CD4-positive, alpha-beta T cell treated with Interleukin-6 for 4 hours (primary cell): Measurements from ENCODE around the gene SRSF4.
"Not testable (repeated sequence)": the region's sequence is repeated elsewhere in the genome, so short reads cannot be mapped to it uniquely, and the experiment has no call there.

Experiments used
- DNase-seq: peaks from one replicate; pipeline ENCODE4 v3.0.0-alpha.2; 2020; ENCODE audit warnings: mixed read lengths

The SRSF4 gene

DNA sequence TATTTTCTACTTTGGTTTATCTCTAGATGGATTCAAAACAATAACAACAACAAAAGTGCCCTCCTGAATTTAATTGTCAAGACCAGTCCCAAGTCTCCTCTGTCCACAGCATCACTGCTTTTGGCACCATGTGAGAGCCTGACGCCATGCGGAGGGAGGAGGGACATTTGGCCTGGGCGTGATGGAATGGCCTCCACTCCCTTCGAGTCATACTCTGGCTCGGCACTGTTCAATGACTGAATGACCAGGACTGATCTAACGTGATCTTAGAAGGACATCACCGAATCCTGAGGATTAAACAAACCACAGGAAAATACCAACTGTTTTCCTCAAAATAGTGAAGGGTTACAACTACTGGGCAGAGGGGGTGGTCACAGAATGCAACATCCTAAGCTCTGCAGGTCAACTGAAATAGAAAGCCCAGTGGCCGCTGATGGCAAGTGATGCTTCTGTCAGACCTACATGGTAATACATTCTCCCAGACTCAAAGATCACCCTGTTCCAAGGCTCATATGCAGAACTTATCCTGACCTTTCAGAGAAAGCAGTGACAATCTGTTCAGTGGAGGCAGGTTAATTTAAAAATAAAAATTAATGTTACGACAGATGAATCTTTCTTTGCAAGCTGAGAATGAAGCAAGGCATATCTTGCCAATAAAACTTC is 19.1 kb downstream of the SRSF4 start:
- DNase-seq, result no peak

DNA sequence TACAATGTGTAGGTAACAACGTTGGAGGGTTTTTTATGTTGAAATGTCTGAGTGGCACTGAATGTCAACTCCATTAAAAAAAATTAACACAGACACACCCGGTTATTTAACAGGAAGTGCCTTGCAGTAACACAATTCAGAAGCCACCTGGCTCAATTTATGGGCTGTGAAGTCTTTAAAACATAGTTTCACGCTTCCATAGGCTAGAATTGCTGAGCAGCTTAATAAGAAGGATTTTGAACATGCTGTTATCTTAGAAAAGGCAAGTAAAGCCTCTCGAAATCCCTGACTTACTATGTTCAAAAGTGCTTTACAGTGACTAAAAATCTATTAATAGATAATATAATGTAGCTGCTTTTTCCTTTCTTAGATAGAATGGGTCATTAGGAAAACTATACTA is 19.7 kb downstream of the SRSF4 start:
- no peak for DNase-seq

DNA sequence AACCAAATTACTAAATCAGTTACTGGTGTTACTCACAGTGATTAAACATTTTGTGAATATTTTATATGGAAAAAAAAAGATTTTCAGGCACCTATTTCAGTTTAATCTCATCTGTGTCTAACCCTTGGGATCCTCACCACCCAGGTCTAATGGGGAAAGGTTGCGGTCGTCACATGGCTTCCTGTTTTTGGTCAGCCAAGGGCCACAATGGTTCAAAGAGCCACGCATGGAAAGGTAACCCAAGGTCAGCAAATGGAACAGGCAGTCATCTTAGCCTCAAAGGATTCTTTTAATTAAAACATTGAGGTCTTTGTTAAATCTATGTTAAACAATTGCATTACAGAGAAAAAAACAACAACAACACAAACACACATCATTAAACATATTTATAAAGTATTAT is 21.9 kb downstream of the SRSF4 start:
- DNase-seq, result no peak

DNA sequence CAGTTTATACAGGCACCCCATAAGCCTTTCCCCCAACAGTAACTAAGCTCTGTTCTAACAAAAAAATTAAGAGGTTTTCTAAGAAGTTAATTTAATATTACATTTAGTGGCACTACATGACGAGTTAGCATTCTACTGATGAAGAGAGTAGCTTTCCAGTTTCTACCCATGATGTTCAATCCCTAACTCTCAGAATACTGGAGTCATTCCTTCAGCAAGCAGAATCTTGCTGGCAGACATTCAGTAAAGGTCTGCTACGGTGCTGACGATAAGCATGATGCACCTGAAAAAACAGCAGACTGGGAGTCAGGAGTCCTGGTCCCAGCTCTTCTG is 24.5 kb downstream of the SRSF4 start:
- DNase-seq, result no peak

DNA sequence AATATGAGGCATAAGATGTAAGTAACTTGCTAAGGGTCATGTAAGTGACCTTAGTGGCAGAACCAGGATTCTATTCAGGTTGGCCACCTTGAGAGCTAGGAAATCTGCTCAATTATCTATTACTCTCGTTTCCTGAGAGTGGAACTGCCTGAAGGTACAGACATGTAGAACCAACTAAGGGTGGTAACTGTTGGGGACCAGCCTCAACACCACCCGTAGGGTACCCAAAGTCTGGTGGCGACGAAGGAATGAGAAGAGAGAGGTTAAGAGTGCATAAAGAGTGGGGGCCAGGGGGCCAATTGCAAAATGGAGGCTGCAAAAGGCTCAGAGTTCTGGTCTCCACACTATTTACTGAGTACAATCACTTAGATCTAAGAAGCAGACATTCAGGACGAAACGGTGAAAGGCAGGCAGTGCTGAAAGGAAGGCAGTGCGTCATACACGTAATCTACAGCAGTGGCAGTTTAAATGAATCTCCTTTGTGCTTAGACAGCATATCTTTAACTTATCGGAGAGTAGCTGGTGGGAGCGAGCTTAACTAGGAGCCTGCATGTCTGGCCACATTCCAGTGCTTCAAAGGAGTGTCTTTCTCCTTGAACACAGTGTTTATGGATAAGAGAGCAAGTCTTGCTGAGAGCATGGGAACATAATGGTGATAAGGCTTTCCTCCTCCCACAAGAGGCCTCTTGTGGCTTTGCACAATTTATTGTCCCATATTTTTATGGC is 25.0 kb downstream of the SRSF4 start:
- DNase-seq, result no peak

DNA sequence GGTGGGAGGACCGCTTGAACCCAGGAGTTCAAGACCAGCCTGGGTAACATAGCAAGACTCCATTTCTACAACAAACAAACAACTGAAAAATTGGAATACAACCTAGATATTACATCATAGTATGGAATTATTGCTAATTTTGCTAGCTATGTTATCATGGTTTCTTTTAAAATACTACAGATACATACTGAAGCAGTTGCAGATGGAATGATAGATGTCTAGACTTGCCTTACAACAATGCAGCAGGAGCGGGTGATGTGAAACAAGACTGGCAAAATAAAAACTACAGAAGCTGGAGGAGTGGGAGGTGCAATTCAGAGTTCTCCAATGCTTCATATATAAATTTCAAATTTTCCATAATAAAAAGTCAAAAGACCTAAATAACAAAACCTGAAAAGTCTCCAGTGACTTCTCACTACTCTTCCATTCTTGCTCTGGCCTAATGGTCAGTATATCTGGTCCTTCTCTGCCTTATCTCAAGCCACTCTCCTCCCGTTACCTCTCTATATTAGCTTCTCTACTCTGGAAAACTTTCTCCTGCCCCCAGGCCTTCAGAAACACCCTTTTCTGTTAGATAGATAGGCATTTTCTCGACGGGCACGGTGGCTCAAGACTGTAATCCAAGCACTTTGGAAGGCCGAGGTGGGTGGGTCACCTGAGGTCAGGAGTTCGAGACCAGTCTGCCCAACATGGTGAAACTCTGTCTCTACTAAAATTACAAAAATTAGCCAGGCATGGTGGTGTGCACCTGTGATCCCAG is 29.5 kb downstream of the SRSF4 start:
- no peak for DNase-seq

DNA sequence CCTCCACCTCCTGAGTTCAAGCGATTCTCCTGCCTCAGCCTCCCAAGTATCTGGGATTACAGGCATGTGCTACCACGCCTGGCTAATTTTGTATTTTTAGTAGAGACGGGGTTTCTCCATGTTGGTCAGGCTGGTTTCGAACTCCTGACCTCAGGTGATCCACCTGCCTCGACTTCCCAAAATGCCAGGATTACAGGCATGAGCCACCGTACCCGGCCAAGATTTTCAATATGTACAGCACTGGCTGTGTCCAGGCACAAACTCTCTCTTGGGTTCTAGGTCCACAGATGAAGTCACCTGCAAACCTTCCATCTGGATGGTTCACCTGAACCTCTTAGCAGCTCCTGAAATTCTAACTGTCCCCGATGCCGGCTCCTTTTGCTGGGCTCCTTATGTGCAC is 31.4 kb downstream of the SRSF4 start:
- DNase-seq, result not testable (repeated sequence)

DNA sequence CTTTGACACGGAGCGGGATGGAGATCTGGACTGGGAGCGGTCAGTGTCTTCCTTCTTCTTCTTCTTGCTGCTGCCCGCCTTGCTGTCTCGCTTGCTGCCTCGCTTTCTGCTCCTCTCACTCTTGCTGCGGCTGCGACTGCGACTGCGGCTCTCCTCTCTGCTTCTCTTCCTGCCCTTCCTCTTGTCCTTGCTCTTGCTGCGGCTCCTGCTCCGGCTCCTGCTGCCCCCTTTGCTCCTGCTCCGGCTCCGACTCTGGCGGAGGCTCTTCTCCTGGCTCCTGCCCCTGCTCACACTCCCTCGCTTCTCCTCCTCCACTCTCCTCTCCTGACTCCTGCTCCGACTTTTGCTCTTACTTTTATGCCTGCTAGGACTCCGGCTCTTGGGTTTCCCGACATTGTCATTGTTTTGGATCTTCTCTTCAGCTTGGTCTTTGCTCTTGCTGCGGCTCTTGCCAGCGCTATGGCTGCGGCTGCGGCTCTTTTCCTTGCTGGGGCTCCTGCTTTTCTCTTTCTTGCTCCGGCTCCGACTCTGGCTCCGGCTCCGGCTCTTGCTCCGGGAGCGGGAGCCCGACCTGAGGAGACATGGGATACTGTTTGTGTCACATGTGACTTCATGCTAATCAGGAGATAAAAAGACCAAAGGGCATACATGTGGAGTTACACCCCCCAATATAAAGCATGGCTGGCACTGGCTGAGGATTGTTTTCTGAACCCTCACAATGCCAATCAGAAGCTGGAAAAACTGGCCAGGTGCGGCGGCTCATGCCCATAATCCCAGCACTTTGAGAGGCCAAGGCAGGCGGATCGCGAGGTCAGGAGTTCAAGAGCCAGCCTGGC is 32.8 kb downstream of the SRSF4 start:
- no peak for DNase-seq

DNA sequence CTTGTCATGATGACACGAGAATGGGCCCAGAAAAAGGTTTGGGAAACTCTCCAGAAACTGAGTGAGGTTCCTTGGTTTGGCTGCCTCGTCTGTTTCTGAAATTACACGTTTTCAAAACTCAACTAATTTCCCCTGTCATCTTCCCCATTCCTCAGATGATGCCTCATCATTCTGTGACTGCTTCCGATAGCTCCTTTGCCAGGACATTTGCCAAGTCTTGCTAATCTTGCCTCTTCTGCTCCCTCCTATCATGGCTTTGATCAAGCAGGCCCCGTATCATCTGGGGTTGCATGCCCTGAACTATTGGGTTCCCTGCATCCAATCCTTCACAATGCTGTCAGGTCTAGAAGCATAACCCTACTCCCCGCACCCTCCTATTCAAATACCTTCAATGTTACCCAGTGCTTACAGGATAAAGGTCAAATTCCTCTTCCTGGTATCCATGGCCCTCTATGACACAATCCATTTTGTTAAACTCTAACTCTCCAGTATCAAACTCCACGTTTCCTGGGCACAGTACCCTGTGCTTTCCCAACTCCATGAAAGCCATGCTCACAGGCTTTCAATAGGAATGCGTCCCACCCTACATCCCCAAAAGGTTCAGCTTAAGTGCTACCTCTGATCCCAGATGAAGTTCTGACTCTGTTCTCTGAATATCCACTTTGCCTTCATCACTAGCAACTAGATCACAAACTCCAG is 35.8 kb downstream of the SRSF4 start:
- DNase-seq, result no peak

DNA sequence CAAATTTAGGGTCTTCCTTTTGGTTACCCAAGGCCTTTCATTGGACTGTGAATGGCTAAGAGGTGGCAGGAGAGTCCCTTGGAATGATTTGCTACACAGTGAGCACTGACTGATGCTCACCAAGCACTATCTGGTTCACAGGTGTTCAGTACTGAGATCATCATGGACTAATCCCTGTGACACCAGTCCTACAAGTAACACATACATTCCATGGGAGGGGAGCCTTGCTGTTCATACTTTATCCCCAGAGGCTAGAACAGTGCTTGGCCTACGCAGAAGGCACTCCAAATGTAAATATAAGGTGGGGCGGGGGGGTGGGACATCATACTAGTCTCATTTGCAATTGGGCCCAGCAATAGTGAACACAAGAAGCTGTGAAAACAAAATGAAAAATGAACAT is 37.5 kb downstream of the SRSF4 start:
- no peak for DNase-seq

DNA sequence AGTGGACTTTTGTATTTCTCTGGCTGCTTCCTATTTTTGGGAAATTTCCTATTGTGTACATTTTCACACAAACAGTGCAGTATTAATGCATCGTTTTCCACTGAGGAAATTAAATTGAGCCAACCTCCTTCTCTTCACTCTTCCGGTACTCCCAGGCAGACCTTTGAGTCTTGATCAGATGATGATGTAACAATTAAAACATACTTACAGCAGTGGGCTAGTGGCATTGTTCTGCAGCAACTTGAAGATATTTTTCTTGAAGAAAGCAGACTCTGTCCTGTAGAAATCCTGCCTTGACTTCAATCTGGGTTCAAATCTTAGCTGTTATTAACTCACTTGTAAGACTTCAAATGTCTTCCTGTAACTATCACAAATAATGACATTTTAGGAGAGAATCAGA is 39.0 kb downstream of the SRSF4 start:
- DNase-seq, result no peak

DNA sequence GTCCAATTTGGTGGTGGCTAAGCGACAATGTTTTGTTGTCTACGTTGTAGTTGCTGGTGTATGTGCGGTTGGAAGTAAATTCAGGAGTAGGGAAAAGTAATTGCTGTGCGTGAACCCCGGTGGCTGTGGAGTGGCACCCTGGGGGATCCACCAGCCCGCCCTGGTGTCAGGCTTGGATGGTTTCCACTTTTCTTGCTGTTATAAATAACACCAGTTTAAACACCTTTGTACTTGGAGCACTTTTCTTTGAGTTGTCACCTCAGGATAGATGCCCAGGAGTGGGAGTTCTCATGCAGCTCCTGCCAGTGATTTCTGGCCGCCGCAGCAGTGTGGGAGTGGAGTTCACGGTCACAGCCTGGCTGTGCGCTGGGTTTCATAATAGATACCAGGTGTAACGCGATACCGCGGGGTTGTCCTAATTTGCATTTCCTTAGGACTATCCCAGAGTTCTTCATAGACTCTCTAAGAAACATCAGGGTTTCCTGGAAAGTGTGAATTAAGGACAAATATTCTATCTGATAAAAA is 45.2 kb downstream of the SRSF4 start:
- no peak for DNase-seq

DNA sequence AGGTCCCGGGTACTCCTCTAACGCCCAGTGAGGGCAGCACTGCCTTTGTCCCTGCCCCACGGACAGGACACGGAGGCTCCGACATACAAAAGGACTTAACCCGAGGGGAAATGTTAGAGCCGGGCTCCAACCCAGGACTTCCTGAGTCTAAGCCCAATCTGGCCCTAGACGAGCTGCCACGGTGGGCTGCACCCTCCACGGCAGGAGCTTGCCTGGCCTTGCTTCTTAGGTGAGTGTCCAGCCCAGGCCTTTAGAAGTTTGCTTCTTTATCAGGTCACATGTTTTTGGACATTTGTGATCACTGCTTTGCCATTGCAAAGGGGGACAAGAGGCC is 47.0 kb downstream of the SRSF4 start:
- no peak for DNase-seq

DNA sequence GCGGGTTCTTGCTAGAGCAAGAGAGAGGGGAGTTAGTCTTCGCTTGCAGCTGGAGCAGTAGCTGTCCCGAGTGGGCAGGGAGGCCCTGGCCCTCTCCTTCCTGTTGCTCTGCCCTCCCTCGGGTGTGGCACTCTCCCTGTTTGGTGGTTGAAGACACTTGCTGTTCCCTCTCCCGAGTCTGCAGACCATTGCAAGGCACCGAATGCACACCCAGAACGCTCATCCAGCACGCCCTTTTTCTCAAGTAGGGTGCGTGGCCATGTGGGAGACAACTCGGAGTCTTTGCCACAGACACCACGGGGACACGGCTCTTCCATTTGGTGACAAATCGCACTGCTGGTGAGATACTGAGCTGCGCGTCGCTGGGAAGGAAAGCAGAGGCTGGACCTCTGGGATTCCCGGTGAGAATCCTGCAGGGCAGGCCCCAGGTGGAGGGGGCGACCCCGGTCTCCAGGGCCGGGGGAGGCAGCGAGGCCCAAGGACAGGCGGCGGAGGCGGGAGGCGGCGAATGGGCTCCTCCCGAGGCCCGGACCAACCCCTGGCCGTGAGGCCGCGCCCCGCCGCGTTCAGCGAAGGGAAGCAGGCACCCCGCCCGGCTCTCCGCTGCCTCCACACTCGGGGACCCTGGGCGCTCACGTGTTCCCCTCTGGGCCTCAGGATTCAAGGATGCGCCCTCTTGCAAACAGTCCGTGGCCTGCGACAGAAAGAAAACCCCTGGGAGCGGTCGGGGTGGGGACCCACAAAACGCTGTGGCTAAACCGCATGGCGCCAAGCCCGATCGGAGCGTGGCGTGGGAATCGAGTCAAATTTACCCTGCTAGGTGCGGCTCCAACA is 47.6 kb downstream of the SRSF4 start:
- DNase-seq, result no peak

DNA sequence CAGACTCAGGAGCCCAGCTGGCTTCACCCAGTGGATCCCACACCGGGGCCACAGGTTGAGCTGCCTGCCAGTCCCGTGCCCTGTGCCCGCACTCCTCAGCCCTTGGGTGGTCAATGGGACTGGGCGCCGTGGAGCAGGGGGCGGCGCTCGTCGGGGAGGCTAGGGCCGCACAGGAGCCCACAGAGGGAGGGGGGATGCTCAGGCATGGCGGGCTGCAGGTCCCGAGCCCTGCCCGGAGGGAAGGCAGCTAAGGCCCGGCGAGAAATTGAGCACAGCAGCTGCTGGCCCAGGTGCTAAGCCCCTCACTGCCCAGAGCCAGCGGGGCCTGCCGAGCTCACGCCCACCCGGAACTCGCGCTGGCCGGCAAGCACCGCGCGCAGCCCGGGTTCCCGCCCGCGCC is 50.6 kb downstream of the SRSF4 start:
- DNase-seq, result not testable (repeated sequence)

DNA sequence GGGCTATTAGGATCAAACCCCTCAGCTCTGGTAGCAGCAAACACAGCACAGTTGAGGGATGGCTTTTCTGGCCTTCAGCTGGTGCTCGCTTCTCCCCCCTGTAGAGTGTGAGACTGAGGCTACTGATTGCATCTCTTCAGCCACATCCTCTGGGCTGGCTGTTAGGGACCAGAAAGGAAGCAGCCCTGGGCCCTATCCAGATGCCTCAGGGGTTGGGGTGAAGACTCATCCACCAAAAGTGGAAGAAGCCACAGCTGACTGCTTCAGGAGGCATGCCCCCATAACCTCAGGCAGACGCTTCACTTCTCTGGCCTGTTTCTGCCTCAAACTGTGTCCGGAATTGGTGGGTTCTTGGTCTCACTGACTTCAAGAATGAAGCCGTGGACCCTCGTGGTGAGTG is 51.8 kb downstream of the SRSF4 start:
- DNase-seq, result no peak

DNA sequence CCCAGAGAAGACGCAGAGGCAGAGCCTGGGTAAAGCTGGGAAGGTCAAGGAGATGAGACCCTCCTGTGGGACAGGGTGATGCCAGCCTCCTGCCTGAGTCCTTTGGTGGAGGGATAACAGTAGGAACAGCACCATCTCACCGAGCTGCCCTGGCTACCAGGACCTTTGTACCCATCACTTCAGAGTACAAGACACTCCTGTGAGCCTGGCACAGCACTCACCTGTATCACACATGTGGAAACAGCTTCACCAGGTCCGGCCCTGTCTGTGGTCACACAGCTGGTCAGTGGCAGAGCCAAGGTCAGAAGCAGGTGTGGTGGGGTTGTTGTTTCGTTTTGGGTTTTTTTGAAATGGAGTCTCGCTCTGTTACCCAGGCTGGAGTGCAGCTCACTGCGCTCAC is 53.0 kb downstream of the SRSF4 start:
- no peak for DNase-seq

DNA sequence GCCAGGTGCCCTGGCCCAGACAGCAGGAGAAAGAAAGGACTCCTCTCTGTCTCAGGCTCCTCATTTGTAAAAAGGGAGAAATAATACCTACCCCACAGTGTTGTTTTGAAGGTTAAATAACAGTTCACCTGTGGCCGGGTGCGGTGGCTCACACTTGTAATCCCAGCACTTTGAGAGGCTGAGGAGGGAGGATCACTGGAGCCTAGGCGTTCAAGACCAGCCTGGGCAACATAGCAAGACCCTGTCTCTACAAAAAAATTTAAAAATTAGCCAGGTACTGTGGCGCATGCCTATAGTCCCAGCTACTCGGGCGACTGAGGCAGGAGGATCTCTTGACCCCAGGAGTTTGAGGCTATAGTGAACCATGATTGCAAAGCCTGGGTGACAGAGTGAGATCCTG is 55.5 kb downstream of the SRSF4 start:
- no peak for DNase-seq

DNA sequence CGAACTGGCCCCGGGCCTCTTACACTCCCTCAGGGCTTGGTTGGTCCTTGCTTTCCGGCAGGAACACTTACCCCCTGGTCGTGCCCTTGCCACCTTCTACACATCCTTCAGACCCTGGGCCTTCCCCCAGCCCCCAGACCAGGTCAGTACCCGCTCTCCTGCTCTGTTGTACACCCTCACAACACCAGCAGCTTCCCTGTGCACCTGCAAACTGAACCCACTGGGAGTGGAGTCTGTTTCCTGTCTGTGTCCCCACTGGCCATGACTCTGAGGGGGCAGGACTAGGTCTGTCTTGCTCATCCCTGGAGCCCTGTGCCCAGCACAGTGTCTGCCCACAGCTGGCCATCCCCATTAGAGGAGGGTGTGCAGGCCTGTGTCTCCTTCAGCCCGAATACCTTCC is 55.9 kb downstream of the SRSF4 start:
- no peak for DNase-seq

DNA sequence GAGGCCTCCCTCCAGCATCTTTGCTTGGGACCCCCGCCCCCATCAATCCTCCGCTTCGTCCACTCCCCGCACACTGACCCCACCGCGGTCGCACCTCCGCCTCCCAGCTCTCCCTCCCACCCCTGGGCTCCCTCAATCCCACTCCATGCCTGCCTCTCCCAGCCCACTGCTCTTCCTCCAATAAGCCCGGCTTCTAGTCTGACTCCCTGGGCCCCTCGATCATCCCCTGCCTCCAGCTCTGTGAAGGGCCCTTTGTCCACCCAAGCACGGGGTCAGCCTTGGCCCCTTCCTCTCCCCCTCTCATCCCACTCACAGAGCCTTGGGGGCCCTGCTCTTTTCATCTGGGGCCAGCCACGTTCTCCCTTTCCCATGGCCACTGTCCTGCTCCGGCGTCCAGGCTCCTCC is 56.5 kb downstream of the SRSF4 start:
- no peak for DNase-seq

DNA sequence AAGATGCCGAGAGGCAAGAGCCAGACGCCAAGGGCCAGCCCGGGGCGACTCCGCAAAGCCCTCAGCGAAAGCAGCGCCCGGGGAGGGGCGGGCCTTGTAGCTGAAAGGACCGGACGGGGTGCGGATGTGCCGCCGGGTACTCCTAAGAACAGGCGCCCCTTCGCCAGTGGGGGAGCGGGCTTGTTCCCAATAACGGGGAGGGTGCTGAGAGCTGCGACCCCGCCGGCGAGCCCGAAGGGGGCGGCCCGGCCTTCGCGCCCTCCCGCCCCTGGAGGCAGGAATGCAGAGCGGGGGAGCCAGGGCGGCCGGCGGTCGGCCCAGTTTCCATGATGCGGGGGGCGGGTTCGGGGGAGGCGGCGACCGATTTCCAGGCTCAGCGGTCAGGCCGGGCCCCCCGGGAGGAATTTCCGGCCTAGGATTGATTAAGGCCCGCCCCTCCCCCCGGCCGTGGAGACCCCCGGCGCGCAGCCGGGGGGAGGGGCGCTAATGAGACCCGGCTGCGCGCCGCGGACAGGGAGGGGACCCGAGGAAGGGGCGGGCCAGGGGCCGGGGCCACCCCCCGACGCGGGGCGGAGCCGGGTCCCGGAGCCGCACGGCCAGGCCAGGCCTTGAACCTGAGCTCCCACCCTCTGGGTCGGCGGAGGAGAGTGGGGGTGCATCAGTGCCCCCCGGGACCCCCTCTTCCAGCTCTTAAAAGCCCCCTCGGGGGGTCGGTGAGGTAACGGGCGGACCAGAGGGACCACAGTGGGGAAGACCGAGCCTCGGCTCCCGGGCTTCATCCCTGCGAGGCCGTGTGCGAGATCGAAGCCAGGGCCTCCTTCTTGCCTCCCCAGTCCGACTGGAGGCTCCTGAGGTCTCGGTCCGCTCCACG is 57.1 kb downstream of the SRSF4 start:
- peak; percentile 60 for DNase-seq
